HG03378 (cell line): ENCODE results near the gene PHC2.

Experiments used
- ATAC-seq: cut with Tn5 transposase; IDR thresholded peaks from one replicate; pipeline ENCODE4 v1.9.1; 2021; ENCODE audit warnings: mild to moderate bottlenecking, moderate library complexity; ENCODE audit not compliant: unreplicated experiment

The PHC2 gene

DNA sequence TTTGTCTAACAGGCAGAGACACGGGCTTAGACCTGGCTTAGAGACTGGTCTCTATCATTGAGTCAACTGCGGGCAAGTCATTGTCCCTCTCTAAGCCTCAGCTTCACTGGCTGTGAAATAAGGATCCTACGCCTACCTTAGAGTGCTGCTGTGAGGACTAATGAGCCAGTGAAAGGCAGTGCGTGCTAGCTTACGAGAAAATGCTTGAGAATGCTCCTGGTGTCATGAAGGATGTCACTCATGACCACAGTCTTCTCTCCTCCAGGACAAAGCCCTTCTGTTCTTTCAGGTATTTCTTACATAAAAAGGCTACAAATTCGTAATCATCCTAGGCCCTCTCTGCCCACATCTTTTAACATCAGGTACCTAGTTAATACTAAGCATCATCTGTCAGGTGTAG is 93.5 kb downstream of the PHC2 start:
- no peak for ATAC-seq

DNA sequence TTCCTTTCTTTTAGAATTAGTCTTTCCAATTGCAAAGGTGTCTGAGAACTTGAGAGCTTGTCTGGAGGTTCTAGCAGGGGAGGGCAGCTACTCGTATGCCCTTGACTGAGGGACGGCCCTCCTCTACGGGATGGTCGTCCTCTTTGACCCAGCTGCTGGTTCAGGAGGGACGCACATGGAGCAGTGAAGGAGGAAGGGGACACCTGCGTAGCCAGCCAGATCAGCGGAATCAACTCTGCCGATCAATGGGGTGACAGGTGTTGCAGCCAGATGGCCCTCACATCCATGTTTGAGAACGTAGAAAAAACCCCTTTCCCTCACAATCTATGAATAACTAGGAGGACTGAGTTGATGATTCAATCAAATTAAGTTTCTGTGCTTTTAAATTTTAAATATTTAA is 94.3 kb downstream of the PHC2 start:
- ATAC-seq, result no peak

DNA sequence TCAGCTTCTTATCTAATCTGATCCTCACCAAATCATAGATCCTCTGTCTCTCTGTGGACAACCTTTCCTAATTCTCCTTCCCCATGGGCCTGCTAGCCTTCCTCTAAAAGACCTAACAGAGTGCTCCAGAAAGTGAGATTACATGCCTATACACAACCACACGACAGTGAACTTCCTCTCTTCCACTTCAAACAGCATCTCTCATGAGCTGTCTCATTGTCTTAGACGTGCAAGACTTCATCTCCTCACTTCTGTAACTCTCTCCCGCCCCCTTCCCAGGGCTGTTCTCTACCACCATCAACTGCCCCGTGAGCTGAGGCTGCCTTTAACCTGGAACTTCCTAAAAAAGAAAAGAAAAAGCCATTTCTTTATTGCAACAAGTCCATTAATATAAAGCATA is 95.9 kb downstream of the PHC2 start:
- ATAC-seq, result no peak

DNA sequence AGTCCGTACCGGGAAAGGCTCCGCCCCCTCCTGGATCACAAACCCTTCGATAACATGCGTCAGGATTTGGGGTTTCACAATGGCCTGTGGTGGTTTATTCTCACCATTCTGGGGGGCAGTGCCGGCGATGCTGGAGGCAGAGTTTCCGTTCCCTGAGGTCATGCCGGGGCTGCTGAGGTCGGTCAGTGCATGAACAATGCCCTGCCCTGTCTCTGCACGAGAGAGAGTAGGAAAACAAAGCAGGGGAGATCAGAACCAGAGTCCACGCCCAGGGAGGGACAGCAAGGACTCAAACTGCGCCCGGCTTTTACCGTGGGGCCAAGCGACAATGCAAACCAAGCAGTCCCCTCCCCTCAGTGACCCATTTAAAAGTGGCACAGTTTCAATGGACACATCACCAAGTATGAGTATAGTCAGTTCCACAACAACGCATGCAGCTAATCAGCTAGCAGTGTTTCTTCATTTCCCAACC is 96.8 kb downstream of the PHC2 start:
- ATAC-seq, result no peak

- no peak for ATAC-seq
These were observed 98.0 kb downstream of the PHC2 start for GRCh38 chr1:33332881-33333280.

DNA sequence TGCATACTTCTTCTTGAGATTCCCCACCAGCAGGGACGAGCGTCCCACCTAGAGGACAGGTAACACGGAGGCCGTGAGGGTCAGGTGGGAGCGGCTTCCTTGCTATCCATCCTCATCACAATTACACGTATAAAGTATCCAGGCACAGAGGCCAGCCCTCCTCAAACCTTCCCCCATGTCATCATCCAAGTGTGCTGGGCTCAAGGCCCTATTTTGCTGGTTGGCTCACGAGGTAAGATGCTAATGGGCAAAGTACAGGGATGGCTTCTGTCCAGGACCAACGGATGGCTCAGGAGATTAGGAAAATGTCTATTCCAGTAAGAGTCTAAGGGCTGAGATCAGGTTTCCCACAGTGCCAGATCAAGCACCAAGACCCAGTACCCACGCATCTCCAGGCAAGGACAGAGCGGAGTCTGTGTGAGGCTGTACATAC is 98.5 kb downstream of the PHC2 start:
- no peak for ATAC-seq

DNA sequence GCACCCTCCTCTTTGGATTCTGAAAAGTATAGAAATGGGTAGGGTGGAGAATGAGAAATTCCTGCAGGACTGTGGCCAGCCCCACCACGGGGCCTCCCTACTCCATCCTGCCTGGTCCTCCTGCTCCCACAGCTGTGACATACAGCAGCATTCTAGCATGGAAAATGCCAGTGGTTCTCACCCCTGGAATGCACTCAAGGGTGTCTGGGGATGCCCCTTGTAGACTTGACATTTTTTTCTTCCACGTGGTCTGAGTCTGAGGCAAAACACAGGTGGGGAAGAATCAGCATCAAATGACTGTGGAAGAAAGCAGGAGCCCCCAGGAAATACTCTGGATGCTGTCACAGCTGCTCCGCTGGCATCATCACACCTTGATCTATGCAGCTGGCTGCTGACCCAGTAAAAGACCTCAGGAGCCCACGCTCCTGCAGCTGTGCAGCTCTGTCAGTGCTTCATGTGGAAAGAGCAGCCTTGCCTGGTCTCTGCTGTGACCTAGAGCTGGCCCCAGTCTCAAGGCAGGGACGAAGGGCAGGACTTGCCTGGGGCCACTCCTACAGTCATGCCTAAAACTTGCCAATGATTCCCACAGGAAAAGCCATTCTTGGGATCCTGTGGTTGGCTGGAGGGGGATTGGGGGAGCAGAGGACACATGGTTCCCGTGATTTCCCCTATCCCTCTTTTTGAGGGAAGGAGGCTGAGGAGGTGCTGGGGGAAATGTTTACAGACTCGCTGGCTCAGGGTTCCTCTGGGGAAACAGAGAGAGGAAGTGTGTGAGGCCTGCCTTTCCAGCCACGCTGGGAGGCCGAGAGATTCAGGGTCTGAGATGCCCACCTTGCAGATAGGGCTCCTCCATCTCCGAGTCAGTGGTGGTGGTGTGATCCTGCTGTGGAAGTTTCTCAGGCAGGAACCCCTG is 99.2 kb downstream of the PHC2 start:
- ATAC-seq, result no peak

GRCh38 chr1:33330906-33331305 is 100.0 kb downstream of the PHC2 start:
- no peak for ATAC-seq

DNA sequence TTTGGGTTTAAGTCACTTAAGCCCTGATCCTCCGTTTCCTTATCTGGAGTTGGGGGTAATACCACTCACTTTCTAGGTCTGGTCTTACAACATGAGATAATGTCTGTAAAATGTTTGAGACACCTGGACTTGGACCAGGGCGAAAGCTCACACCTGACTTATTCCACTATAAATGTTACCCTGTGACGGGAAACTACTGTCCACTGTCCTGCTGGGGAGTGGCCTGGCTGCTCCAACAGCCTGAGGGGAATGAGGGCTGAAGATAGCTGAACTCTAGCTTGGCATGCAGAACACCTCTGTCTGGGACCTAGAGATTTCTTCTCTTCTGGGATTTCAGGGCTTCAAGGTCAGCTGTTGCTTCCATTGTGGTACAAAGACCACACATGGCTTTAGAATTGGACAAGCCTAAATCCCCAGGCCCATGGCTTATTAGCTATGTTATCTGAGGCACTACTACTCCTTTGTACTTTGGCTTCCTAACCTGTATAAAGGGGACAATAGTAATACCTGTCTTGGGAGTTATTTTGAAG is 100.5 kb downstream of the PHC2 start:
- no peak for ATAC-seq

GRCh38 chr1:33329600-33330305 is 101.1 kb downstream of the PHC2 start:
- ATAC-seq, result no peak

GRCh38 chr1:33328817-33329216 is 102.1 kb downstream of the PHC2 start:
- no peak for ATAC-seq

DNA sequence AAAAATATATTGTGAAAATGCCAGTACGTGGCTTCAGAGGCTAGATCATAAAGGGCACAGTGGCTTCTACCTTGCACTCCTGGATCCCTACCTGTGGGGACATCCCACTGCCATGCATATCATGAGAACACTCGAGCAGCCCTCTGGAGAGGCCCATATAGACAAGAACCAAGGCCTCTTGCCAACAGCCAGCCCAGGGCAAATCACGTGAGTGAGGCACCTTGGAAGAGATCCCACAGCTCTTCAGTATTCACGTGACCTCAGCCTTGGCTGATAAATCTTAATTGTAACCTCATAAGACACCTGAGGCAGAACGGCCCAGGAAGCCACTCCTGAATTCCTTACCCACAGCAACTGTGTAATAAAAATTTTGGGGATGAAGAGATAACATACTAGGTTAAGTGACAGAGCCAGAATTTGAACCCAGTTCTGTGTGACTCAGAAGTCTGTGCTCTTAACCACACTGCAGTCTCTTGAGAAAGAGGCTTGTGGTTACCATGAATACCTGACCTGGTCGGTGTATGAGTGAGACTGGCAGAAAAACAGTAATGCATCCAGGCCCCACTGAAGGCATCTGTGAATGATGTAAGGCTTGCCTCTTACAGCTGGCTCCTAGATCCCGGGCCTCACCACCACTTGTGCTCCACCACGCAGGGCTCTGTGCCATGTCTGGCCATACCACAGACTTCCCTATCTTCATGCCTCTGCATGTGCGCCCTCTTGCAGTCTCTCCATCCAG is 103.1 kb downstream of the PHC2 start:
- no peak for ATAC-seq

GRCh38 chr1:33326785-33327184 is 104.1 kb downstream of the PHC2 start:
- no peak for ATAC-seq

DNA sequence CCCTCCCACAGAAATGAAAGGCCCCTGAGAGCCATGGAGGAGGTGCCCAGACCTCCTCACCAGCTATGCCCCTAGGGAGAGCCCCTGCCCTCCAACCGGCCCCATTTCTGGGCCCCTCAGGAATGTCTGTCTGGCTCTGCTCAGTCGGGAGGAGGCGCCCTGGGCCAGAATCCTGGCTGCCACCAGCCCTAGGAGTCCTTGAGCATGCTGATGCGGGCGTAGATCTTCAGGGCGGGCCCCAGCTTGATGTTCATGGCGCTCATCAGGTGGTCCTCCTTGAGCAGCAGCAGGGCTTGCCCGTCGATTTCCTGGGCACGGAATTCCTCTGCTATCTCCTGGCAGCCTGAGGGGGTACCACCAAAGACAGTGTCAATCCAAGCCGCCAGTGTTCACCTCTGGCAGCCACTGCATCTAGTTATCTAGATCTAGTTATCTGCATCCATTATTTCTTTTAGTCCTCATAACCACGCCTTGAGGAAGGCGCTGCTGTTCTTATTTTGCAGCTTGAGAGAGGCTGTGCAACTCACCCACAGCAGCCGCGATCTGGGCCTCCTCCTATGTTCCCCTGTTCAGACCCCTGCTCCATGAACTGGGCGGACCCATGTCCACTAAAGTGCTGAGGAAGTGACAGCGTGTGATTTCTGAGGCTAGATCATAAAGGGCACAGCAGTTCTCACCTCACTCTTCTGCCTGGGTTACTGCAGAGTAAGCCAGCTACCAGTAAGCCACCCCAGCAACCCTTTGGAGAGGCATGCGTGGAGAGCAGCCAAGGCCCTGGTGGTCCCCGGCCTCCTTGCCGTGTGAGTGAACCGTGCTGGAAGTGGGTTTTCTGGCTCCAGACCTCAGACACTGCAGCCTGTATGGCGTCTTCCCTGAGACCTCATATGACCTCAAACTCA is 106.0 kb downstream of the PHC2 start:
- no peak for ATAC-seq

DNA sequence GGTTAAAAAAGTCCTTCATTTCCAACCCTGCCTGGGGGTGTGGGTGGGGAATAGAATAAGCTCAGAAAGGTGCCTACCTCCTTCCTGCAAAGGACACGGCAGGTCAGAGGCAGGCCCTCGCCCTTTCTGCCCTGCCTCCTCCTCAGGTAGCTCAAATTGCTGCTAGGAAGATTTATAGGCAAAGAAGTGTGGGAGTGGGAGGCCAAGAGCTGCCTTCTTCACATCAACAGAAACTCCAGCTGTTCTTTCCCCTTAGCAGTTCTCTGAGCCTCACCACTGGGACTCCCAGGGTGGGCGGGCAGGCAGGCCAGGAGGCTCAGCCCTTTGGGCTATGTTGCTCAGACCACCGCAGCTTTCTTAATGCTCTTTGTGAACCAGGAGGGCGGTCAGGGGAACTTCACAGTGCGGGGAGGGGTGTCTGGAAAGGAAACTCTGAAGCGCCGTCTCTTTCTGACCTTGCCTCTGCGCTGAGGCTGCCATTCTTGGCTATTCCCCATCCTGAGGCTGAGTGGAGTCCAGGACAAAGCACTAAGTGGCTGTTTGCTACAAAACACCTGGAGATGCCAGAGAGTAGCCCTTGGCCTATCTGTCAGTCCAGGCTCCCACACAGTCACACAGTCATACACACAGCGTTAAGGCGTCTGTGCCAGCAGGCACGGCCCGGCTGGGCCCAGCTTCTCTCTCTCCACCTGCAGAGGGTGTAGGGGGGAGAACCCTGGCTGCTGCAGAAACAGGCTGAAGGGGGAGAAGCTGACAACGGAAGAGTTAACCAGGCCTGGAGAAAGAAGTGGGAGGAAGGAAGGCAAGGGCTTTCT is 107.0 kb downstream of the PHC2 start:
- ATAC-seq, result no peak

DNA sequence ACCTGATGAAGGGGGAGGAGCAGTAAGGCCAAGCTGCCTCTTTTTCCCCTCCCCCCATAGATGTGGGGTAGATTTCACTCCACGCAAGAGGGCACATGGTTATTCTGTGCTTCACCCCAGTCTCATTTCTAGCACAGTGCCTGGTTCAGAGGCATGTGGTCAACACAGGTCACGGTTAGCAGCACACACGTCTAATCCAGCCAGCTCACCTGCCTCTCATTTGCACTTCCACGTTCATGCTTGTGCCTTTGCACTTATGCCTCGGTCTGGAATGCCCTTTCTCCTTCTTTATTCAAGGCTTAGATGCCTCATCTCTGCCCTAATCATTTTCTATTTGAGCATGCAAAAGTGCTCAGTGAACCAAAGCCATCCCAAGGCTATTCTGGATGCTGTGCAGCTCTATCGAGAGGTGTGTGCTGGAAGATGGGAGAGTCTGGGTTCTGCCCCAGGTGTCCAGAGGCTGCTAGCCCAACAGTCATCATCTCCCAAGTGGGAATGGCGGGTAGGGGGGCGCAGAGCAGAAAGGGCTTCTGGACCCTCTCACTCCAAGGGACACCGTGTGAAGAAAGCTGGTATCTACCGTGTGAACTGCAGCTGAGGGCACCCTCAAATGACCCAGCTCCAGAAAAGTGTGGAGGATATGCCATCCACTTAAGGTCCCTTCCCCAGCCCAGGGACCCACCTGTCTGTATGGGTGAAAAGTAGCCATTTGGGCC is 107.9 kb downstream of the PHC2 start:
- no peak for ATAC-seq

GRCh38 chr1:33322109-33322508 is 108.8 kb downstream of the PHC2 start:
- no peak for ATAC-seq

- ATAC-seq, result no peak
These were observed 109.7 kb downstream of the PHC2 start for GRCh38 chr1:33321178-33321577.
